Posterior vena cava (tissue), 2 donors: Measurements from ENCODE around the gene NPTX2. TPM values are rescaled to one million over a fixed set of nuclear protein-coding genes. Genes with fewer than 3 reads are reported as not detected.

Experiments used
- total RNA-seq, 2 donors: library from RNA; stranded (reverse); fragmentation: NEBNext Ultra II Directional; extraction: Animal tissue kit (Norgen Biotek cat#: 25700); gene quantifications; one replicate each; pipeline ENCODE4 v1.2.1, GENCODE V29; 2021
- donor health status: DM: yes; HTN: yes; CAD: no.
- donor health status: DM: yes; HTN: yes; CAD: no.

Gene NPTX2
- total RNA-seq, 2 donors from 2014 or later: 1.8 to 3.3 TPM

Other genes starting within 250 kb of the NPTX2 start
- 1 to 10 TPM; 1.5 to 1.6 TPM for gene BAIAP2L1, start 216.2 kb upstream of the NPTX2 start, total RNA-seq